Left hindlimb (tissue), 1 donor: Measurements from ENCODE around the gene UNC13D.

Source experiments
- DNase-seq: peaks from one replicate; pipeline ENCODE4 v3.0.0-alpha.2; 2018

UNC13D gene

DNA sequence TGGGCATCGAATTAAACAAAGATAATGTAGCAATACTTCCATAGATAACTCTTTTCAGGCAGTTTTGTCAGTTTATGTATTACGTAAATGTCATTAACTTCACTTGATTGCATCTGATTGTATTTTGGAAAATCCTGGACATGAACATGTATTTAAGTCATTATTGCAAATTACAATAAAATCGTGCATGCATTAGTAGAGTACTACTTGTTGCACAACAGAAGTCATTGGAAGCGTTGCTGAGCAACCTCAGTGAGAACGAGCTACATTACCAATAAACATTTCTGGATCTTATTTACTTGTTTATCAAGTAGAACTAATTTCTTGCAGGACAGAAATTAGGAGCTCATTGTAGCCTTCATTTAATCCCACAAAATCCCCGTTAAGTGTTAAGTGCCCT lies 53.0 kb downstream of the UNC13D start:
- DNase-seq = no peak

DNA sequence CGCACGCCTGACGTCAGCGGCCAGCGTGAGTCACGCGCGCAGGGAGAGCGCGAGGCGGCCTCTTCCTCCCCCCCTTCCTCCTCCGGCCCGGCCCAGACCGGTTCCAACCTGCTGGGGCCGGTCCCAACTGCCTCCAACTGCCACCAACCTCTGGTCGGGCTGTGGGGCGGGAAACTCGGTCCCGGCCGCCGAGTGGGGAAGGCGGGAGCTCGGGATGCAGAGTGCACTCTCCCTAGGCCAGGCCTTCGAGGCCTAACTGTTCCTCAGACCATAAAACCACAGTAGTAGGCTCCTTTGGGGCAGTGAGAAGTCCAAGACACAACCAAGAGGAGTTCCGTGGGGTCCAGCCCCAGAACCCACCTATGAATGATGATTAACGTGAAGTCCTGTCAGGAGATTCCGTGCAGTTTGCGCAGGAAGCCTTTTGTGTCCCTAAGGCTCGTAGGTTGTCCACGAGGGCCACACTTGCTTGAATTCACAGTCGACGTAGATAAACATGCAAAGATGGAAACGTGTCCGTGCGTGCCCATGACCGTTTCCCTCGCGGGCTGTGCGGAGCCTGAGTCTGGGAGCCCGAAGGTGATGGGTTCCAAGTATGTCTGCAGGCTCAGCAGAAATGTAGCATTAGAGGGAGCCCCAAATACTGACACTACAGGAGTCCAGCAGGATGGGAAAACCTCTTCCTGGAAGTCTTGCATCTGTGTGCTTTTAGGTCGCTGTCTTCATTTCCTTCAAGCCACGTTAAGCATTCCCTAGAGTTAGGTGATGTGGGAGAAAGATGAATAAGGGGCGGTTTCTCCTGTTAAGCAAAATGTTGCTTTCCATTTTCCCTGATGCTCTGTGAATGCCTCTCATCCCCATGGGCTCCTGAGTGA lies 59.0 kb downstream of the UNC13D start:
- peak; percentile 97 for DNase-seq

DNA sequence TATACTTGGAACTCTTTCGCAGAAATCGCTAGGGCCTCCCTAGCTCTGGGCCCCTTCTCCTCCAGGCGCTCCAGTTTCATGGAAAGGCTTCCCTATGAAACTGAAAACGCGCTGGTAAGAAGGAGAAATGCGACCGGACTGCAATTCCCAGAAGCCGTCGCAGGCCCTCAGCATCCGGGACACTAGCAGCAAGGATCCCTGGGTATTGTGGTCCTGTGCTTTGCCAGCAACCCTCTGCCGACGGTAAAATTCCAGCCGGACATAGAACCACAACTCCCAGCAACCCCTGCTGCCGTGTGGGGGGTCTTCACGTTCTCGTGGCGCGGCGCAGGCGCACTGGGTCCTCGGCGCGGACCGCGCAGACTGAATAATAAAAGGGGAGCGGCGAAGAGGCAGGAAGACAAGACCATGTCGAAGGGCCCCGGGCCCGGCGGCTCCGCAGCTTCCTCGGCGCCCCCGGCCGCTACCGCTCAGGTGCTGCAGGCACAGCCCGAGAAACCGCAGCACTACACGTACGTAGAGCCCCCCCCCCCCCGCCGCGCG lies 59.7 kb downstream of the UNC13D start, which contains the start of gene UNK:
Gene UNK (plus strand): TSS at position 334 of the 543 bp plus-strand sequence. CDS start 75 bp downstream, at position 409.
- DNase-seq = peak; percentile 99

DNA sequence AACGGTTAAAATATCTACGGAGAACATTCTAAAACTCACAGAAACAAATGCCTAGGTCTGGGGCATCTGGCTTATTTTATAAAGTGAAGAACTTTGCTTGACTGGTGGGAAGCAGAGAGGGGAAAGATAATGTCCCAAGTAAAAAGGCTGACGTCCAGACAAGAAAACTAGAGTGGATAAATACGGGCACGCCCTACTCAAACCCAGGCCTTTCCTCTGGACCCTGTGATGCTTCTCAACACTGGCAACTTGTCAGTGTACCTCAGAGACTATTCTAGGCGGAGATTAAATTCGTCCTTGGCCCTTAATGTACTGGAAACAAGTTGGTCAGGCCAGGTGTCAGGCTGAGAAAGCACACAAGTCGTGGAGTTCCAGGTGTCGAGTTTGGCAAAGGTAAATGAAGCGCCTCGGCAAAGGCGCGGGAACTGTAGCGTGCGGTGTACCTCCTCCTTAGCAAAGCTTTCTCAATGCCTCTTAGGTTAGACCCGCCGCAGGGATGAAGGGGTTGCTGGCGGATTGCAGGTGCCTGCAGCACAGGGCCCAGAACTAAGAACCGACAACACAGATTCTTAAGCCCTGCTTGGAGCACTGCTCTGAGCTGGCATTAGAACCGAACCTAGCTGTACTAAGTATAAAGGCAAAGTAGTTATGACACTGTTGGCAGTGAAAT lies 60.3 kb downstream of the UNC13D start:
- DNase-seq = no peak

DNA sequence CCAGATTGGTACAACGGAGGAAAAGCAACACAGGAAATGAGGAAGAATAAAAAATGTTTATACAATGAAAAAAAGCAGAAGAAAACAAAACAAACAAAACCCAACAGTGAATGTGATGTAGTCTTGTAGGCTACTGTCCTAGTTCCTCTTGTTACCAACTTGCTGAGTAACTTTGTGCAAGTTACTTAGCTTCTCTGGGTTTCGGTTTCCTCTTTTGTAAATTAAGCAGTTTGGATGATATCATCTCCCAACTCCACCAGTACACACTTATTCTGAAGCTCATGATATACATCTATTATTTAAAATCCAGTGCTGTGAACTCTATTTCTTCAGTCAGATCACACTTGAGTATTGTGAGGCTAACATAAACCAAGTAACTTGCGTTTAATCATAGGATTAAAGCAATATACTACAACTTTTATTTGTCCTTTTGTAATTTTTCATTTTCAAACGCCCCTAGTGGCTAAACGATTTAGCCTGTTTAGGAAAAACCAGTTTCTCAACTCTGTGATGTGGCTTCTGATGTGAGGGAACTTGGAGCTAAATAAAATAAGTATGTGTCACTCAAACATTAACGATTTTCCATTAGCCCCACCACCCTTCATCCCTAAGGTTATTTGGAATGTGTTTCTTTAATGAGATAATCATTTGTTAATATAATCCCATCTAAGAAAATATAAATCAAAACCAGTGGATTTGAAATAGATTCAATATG lies 61.0 kb downstream of the UNC13D start:
- no peak for DNase-seq

DNA sequence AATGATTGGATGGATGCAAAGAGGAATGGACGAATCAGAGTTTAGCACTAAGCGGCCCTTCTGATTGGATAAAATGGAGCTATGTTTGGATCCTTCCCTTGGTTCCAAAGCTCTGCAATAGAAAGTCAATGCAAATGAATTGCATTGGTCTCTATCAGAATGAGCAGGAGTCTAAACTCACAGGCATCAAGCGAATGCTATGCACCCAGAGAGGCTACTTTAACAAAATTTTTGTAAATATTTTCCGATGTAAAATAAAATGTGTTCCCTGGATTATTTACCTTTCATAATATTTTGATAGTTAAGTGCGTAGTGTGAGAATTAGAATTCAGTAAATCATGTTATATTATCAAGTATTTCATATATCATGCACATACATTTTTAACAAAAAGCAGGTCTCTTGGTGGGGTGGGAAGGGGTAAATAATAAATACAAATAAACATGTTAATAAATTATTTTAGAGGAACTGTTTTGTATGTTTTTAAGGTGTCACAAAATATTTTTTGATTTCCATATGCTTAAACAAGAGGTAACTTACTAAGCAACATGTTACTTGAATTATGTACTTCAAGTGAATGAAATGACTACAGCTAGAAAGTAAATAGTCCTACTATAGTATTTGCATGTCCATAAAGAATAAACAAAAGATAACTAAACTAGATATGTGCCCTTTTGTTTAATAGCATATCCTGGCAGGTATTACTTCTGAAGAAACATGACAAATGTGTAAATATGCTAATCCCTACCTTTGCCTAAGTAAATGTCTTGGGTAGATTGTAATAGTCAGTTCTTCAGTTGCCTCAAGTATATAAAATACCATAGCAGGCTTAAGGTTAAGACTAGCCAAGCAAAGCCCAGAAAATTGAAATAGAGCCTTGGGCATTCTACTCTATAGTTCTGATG lies 64.0 kb downstream of the UNC13D start:
- no peak for DNase-seq

DNA sequence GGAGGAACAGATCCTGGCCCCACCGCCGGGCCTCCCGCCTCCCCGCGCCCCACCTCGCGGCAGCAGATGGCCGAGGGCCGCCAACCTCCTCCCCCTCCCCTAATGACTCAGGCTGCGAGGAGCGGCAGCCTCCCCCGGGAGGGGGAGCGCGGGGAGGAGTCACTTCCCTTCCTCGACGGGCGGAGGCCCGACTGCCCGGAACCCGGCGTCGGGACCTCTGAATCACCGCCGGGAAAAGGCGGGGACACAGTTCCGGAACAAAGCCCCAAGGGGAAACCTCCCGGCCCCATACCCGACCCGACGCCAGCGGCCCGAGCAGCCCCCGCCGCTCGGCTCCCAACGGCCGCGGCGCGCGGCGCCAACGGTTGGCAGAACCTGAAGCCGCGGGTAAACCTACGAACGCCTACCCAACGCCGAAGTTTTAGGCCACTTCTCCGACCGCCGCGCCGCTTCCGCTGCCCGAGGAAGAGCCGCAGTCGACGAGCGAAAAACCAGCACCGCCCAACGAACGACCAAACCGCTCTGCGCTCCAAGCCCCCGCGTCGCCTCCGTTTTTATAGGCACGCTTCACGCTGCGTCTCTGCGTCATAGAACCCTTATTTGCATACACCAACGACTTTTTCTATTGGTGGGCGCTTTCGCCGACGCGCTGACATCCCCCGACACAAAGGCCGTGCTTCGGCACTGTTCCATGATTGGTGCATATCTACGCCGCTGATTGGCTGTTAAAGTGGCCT lies 64.8 kb downstream of the UNC13D start:
- DNase-seq = peak; percentile 99

DNA sequence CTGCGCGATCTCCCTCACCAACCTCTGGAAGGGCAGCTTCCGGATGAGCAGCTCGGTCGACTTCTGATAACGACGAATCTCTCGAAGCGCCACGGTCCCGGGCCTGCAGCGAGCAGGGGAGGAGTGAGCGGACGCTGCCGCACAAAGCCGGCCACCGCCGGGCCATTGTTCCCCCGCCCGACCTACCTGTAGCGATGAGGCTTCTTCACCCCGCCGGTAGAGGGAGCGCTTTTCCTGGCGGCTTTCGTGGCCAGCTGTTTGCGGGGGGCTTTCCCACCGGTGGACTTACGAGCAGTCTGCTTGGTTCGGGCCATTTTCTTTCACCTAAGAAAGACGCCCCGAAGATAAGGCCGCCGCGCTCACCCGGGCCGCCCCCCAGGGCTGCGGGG lies 65.3 kb downstream of the UNC13D start:
- no peak for DNase-seq

DNA sequence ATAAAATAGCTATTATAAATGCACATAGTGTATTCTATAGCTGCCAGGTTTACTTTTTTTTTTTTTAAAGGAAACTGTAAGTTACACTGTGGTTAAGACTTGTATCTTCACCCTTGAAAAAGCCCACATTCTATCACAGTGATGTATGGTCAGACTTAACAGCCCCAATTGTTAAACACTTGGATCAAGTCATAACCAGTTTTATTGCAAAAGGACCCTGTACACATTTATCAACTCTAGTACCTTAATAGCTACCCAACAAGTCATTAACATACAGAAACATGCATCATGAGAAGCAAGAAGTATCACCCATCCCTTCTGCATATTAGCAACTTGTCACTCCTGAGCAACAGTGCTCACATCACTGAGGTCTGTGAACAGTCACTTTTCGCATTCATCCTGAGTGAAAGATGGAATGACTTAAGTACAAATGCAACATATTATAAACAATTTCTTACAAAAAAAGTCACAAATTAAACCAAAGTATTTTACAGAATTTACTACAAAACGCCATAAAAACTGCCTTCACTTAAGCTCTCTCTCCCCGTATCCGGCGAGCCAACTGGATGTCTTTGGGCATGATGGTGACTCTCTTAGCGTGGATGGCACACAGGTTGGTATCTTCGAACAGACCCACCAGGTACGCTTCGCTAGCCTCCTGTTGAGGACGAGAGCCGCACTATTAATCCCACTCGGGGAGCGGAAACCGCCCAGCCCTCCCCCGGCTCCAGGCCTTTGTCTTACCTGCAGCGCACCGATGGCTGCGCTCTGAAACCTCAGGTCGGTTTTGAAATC lies 65.9 kb downstream of the UNC13D start:
- peak; percentile 43 for DNase-seq

DNA sequence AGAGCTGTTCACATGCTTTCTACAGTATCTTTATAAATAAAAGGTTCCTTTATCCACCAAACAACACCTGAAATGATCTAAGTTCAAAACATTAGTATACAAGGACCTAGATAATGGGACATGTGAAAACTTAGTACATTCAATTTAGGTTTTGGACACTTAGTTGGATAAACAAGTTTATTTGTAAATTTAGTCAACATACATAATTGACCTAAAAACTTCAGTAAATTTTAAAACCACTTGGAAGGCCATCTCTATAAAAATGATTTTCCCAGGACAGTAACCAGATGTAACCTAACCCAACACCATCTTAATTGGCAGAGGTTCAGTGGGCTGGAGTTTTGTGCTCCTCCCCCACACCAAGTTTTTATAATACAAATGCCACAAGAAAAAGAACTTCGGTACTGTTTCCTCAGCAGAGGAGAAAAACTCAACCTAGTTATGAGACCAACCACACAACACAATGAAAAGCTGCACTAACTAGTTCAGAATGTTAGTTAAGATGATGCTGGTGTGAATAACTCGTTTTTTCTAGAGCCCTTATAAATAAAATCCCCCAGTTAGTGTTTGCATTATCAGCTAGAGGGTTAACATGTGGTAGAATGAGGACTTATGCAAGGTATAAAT lies 66.8 kb downstream of the UNC13D start:
- DNase-seq = no peak
